HG02623 (cell line): ENCODE measurements around the gene DLG4.
"Not testable (repeated sequence)": the region's sequence is repeated elsewhere in the genome, so short reads cannot be mapped to it uniquely, and the experiment has no call there.

ENCODE experiments used
- ATAC-seq: cut with Tn5 transposase; IDR thresholded peaks from one replicate; pipeline ENCODE4 v1.9.1; 2021; ENCODE audit warnings: moderate library complexity; ENCODE audit not compliant: unreplicated experiment

Gene DLG4

GRCh38 chr17:7190276-7190917 lies 29.2 kb downstream of the DLG4 start:
- ATAC-seq = no peak

GRCh38 chr17:7186241-7186640 lies 33.4 kb downstream of the DLG4 start:
- no peak for ATAC-seq

GRCh38 chr17:7184647-7185046 lies 35.0 kb downstream of the DLG4 start:
- ATAC-seq = no peak

GRCh38 chr17:7184091-7184488 lies 35.5 kb downstream of the DLG4 start:
- ATAC-seq = no peak

DNA sequence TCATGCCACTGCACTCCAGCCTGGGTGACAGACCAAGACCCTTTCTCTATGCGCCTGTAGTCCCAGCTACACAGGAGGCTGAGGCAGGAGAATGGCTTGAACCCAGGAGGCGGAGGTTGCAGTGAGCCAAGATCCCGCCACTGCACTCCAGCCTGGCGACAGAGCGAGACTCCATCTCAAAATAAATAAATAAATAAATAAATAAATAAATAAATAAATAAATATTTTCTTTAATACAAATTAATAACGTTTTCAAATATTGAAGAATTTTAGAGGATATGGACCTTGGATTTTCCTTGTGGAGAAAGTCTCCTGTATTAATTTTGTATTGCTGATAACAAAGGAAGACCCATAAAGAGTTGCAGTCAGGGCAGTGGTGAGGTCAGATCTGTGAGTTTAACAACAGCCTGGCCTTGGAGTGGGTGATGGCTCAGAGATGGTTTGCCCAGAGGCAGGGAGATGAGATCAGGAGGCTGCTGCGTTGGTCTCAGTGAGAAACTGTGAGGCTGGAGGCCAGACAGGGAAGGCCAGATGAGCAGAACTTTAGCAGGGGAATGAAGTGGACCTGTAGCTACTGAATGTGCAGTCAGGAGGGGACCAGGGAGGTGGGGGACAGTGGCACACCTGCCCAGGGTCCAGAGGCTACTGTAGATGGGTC lies 36.1 kb downstream of the DLG4 start:
- no peak for ATAC-seq

DNA sequence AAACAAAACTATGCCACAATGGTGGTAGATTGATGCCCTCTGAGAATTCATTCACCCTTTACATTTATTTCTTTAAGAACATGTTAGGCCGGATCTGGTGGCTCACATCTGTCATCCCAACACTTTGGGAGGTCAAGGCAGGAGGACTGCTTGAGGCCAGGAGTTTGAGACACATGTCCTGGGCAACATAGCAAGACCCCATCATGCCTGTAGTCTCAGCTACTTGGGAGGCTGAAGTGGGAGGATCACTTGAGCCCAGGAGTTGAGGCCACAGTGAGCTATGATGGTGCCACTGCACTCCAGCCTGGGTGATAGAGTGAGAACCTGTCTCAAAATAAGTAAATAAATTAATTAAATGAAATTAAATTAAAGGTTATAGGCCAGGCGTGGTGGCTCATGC lies 37.5 kb downstream of the DLG4 start:
- not testable (repeated sequence) for ATAC-seq

DNA sequence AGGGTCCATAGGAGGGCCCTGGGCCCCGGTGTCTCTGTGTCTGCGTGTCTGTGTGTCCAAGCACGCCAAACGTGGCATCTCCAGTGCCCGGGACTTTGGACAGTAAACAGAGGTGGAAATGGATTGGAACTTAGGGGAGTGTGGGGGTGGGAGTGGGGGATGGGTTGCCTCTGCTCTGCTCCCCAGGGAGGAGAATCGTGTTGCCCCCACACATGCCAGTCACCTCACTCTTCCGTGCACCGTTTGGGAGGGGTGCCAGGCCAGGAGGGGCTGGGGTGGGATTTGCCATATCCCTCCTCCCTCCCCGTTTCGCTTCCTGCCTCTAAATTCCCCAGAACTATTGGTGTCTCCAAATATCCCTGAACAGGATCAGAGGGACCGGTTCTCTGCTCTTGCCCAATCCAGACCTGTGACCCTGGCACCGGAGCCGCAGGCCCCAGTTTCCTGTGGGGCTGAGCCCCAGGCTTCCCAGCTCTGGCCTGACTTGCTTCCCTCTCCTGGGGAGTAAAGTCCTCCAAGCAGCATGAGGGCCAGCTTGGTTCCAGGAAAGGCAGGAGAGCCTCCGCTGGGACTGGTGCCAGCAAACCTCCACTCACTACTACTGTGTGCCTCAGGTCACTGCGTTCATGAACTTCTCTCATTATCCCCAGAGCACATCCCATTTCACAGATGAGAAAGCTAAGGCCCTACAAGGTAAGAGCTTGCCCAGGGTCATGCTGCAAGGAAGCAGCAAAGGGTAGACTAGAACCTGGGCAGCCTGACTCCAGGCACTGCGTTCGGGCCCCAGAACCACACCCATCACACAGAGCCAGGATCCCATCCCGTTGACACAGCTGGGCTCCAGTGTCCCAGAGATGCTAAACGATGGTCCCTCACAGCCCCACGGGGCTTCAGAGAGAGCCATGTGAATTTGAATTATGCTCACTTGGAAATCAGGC lies 40.0 kb downstream of the DLG4 start, which contains the start of gene ASGR1:
ASGR1 (minus strand) TSS at position 54 of the 938 bp plus-strand sequence. CDS start 807 bp downstream, outside the sequence.
- no peak for ATAC-seq

DNA sequence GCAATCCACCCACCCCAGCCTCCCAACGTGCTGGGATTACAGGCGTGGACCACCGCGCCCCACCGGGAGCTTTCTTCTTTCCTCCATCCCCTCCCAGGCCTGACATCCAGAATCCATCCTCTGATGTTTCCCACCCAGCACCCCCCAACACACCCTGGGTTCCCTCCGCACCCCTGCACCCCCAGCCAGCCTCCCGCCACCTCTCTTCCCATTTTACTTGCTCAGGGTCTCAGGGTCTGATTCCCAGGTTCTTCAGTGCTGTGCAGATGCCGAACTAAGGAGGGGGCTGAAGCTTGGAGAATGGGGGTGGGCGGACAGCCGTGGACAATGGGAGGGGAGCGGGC lies 40.7 kb downstream of the DLG4 start:
- no peak for ATAC-seq

DNA sequence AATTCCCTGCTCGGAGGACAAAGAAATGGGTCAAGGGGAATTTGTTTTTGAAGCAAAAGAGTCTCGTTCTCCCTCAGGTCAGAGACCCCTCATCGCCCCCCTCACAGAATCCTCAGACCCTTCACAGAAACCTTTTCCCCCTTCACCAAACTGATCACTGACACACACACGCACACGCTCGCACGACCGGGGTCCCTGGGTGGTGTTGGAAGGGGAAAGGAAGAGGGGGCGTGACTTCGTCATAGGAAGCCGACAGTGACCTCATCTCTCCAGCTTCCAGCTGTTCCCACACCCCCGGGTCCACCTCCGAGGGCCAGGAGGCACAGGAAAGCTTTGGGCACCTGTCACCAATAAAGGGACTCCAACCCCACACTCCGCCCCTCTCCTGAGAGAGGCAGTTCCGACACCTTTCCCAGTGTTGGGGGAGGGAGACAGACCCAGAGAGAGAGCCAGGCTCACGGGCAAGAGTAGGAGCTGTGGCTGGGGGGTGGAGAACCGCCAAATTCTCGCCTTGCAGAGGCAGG lies 41.6 kb downstream of the DLG4 start:
- no peak for ATAC-seq

- ATAC-seq = no peak
These were observed 42.3 kb downstream of the DLG4 start for GRCh38 chr17:7177191-7177953.

DNA sequence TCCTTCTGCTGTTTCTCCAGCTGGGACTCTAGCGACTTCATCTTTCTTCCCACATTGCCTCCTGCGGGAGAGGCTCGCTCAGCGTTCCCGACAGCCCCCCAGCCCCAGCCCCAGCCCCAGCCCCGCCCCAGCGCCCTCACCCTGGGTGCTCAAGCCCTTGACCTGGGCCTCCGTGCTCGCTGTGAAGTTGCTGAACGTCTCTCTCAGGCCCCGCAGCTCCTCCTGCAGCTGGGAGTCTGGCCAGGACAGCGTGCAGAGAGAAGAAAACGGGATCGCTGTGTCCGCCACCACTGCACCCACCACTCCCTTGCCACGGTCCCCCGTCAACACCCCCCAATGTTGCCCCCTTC lies 42.8 kb downstream of the DLG4 start:
- ATAC-seq = no peak

GRCh38 chr17:7176107-7176840 lies 43.4 kb downstream of the DLG4 start:
- ATAC-seq = no peak

- ATAC-seq = no peak
These were observed 44.3 kb downstream of the DLG4 start for GRCh38 chr17:7175330-7175733.

GRCh38 chr17:7174603-7175326 lies 44.9 kb downstream of the DLG4 start:
- ATAC-seq = no peak

DNA sequence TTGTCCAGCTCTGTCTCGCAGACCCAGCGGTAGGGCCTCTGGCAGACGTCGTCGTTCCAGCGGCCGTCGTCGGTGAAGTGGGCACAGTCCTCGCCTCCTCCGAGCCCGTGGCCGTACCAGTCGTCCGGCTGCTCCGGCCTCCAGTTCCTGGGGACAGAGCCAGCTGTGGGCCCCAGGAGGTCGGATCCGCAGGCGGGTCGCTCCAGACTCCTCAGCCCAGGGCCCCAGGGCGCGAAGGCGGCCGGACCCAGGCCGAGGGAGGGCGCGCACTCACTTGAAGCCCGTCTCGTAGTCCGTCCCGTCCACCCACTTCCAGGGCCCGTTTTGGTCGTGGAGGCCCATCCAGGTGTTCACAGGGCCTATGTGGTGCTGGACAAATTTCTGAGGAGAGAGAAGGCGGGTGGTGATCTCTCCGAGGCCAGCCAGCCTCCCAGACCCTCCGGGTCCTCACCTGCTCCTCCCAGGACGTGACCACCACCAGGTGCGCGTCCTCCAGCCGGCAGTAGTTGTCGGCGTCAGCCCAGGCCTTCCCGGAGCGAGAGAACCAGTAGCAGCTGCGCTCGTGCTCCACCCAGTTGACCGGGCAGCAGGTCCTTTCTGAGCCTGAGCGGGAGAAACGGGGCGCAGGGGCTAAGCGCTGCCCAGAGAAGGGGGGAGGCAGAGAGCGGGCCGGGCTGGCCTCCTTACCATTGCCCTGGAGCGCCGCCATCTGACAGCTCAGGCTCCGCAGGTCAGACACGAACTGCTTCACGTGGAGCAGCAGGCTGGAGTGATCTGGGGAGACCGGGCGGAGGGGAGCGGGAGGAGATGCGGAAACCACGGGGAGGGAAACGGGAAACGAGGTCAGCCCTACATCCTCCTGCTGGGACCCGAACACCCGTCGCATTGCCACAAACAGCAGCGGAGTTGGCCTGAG lies 45.7 kb downstream of the DLG4 start:
- no peak for ATAC-seq

DNA sequence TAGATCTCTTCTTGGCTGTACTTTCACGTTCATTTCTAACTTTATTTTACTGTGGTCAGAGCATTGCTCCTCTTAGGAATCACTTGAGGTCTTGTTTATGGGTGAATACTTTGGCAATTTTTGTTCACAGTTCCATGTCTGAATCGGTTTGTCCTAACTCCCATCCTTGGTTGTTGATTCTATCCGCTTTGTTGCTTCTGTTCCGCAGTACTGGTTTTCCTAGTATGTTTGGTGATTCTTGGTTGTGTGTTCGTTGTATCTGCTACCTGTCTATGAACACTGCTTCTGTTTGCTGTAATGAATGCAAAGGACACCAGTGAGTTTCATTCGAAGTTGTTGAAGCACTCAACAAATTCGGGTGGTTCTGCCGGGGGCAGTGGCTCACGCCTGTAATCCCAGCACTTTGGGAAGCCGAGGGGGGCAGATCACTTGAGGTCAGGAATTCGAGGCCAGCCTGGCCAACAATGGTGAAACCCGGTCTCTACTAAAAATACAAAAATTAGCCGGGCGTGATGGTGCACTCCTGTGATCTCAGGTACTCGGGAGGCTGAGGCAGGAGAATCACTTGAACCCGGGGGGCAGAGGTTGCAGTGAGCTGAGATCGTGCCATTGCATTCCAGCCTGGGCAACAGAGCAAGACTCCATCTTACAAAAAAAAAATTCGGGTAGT lies 47.0 kb downstream of the DLG4 start:
- ATAC-seq = not testable (repeated sequence)

GRCh38 chr17:7169565-7169908 lies 50.1 kb downstream of the DLG4 start:
- not testable (repeated sequence) for ATAC-seq
